ENCODE data around the gene TNS3.

TNS3 gene

DNA sequence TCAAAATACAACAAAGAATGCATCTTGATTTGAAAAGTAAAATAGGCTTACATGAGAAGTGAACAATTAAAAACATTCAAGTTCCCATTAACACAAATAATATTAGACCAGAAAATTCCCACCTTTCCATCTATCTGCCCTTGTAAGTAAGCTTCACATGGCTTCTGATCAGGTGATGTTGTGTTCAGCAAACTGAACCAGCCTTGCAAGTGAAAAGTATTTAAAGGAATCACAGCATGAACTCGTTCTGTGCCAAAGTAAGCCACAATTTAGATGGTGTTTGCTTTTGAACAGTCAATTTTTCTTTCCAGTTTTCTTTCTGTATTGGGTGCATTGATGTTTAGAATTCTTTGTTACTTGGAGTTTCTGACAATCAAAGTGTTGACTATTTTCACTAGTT lies 347.9 kb downstream of the TNS3 start:
- no peak for DNase-seq

GRCh38 chr7:47232751-47233412 lies 349.0 kb downstream of the TNS3 start:
- DNase-seq, result no peak

DNA sequence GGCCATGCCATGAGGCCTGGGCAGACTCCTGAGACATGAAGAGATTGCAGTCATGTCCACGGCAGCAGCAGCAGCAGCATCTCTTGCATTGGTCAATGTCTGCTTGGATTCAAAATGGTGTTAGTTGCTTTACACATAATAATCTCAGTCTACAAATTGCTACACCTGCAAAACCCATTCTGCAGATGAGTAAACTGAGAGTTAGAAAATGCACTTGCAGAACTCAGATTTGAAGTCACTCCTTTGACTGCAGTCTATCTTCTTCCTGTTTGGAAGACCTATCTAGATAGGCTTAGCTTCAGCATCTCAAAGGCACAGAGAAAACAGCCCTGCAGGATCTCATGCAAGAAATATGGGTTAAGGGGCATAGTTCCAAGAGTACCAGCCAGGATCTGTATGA lies 350.3 kb downstream of the TNS3 start:
- DNase-seq, result no peak

- DNase-seq, result no peak
Observed at GRCh38 chr7:47231032-47231431, 350.9 kb downstream of the TNS3 start.

- no peak for DNase-seq
Observed at GRCh38 chr7:47228386-47229014, 353.4 kb downstream of the TNS3 start.

DNA sequence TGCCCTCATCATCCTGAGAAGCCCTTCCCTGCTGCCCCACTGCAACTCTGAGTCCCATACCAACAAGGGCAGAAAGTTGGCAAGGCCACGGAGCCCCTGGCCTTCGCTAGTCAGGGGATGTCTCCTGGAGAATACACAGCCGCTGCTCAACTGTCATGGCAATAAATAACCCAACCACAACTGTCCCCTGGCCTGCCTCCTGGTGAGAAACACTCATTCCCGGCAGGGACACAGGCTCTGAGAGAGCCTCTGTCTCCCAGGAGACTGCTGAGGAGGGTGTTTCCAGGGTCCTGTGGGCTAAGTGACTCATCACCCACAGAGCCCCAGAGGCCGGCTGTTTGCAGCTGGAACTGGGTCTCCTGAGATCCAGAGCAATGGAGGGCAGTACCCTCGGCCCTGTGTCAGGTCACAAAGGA lies 354.1 kb downstream of the TNS3 start:
- no peak for DNase-seq

DNA sequence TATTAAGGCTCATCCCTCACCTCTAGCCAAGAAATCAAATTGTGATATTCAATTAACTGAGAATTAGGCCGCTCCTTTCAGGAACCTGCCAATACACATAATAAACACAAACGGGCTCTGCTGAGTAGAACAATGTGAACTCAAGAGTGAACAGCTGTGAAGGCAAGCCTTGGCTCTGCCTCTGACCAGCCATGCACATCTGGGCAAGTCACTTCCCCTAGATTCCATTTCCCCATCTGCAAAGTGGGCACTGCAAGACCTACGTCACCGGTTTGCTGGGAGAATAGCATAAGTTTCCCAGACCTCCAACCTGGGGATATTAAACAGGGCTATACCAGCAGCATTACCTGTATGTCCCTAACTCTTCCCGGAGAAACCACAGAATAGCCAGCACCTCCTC lies 355.2 kb downstream of the TNS3 start:
- DNase-seq, result no peak

- DNase-seq, result no peak
Observed at GRCh38 chr7:47225387-47226131, 356.4 kb downstream of the TNS3 start.

All from CD4-positive, alpha-beta T cell treated with Interleukin-4 for 1 hour (primary cell).